Fibroblast of lung (primary cell): ENCODE results near the gene BTBD8.

ENCODE experiments used
- EZH2 ChIP-seq: IDR thresholded peaks from 2 replicates; pipeline ENCODE4 v1.5.1; 2012; ENCODE audit warnings: low read length, control low read depth, mild to moderate bottlenecking; ENCODE audit errors: missing control alignments
- TF ChIP-seq, protein P1 (sequence below), 2 donors: IDR thresholded peaks in 1 of 2; conservative IDR thresholded peaks in 1 of 2; 1 replicate in 1 of 2; 2 replicates in 1 of 2; pipeline ENCODE4 v1.5.1; 2011 to 2012; ENCODE audit warnings: low read length in 2 of 2, control low read depth in 1 of 2, inconsistent platforms in 1 of 2, low read depth in 1 of 2, mild to moderate bottlenecking in 1 of 2

DNA sequence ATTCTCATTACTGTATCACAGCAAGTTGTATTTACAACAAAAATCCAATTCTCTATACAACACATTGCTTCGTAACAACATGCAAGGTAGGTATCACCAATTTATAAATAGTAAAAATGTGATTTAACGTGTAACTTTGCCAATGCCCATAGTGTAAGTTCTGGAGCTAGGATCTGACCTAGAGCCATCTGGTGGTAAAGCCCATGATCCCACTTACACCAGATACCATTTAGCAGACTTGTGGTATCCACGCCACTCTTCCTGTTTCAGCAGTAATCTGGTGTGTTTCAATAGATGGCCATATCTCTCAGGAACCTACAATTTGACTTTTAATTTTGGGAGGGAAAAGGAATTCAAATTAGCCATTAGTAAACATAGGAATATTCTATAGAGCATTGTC is 15.1 kb upstream of the BTBD8 start:
- TF ChIP-seq, protein P1, sequence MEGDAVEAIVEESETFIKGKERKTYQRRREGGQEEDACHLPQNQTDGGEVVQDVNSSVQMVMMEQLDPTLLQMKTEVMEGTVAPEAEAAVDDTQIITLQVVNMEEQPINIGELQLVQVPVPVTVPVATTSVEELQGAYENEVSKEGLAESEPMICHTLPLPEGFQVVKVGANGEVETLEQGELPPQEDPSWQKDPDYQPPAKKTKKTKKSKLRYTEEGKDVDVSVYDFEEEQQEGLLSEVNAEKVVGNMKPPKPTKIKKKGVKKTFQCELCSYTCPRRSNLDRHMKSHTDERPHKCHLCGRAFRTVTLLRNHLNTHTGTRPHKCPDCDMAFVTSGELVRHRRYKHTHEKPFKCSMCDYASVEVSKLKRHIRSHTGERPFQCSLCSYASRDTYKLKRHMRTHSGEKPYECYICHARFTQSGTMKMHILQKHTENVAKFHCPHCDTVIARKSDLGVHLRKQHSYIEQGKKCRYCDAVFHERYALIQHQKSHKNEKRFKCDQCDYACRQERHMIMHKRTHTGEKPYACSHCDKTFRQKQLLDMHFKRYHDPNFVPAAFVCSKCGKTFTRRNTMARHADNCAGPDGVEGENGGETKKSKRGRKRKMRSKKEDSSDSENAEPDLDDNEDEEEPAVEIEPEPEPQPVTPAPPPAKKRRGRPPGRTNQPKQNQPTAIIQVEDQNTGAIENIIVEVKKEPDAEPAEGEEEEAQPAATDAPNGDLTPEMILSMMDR (conservative IDR thresholded peaks at IDR 0.05 in 1 of 2, IDR thresholded peaks at IDR 0.05 in 1 of 2; ENCODE audit: low read depth in 1 of 2, low read length in 2 of 2), result no peak
- no peak for TF ChIP-seq EZH2
